Lung microvascular endothelial cell (primary cell): Measurements from ENCODE around the gene APOL1. TPM values are rescaled to one million over a fixed set of nuclear protein-coding genes. Genes with fewer than 3 reads are reported as not detected.
"Not testable (repeated sequence)": the region's sequence is repeated elsewhere in the genome, so short reads cannot be mapped to it uniquely, and the experiment has no call there.

ENCODE experiments used
- DNase-seq, 2 donors: peaks; one replicate each; pipeline versions ENCODE4 v3.0.0 to v3.0.0-alpha.2; 2010; ENCODE audit warnings: low read depth in 2 of 2
- total RNA-seq: library from RNA; depleted of rRNA; stranded (reverse); fragments of >200 nt; gene quantifications from 2 replicates; pipeline ENCODE4 v1.2.1, GENCODE V29; 2014

APOL1 gene
- 5.8 and 12.2 TPM in 2 replicates for total RNA-seq

- peak; percentile 54 to 83 for DNase-seq
Measured at GRCh38 chr22:36252754-36253522, at the start of gene APOL1. TSS of gene APOL1 (plus strand) at chr22:36253133. CDS start at chr22:36254956, 1,823 bp downstream.

- peak in 1 of 2 donors; percentile 48 for DNase-seq
Measured at GRCh38 chr22:36203441-36203840, 49.5 kb upstream of the APOL1 start.

GRCh38 chr22:36204001-36204631 lies 48.8 kb upstream of the APOL1 start:
- no peak for DNase-seq

- no peak for DNase-seq
Measured at GRCh38 chr22:36204632-36205015, 48.3 kb upstream of the APOL1 start.

GRCh38 chr22:36205573-36205972 lies 47.4 kb upstream of the APOL1 start:
- DNase-seq: not testable (repeated sequence)

GRCh38 chr22:36206255-36206654 lies 46.7 kb upstream of the APOL1 start:
- no peak for DNase-seq

- no peak for DNase-seq
Measured at GRCh38 chr22:36208162-36208765, 44.7 kb upstream of the APOL1 start.

- no peak for DNase-seq
Measured at GRCh38 chr22:36208914-36209313, 44.0 kb upstream of the APOL1 start.

GRCh38 chr22:36209488-36209908 lies 43.4 kb upstream of the APOL1 start:
- not testable (repeated sequence) for DNase-seq

GRCh38 chr22:36210224-36210623 lies 42.7 kb upstream of the APOL1 start:
- DNase-seq: no peak

- DNase-seq: peak; percentile 69 to 71
Measured at GRCh38 chr22:36211237-36211861, 41.6 kb upstream of the APOL1 start.

GRCh38 chr22:36212901-36213300 lies 40.0 kb upstream of the APOL1 start:
- no peak for DNase-seq

- DNase-seq: no peak
Measured at GRCh38 chr22:36213586-36213985, 39.3 kb upstream of the APOL1 start.

GRCh38 chr22:36215981-36216380 lies 37.0 kb upstream of the APOL1 start:
- no peak for DNase-seq

- no peak for DNase-seq
Measured at GRCh38 chr22:36218648-36219193, 34.2 kb upstream of the APOL1 start.

GRCh38 chr22:36220451-36220921 lies 32.4 kb upstream of the APOL1 start:
- peak; percentile 52 to 74 for DNase-seq

- peak; percentile 69 to 78 for DNase-seq
Measured at GRCh38 chr22:36221799-36222751, 30.9 kb upstream of the APOL1 start.

GRCh38 chr22:36222887-36223450 lies 30.0 kb upstream of the APOL1 start:
- no peak for DNase-seq

- no peak for DNase-seq
Measured at GRCh38 chr22:36223504-36223903, 29.4 kb upstream of the APOL1 start.

- no peak for DNase-seq
Measured at GRCh38 chr22:36224245-36224644, 28.7 kb upstream of the APOL1 start.
